Measurements from ENCODE around the gene MYBPC3.
A peak's percentile ranks its signal among the peaks of the same experiment; 100 is the strongest.

Gene MYBPC3

DNA sequence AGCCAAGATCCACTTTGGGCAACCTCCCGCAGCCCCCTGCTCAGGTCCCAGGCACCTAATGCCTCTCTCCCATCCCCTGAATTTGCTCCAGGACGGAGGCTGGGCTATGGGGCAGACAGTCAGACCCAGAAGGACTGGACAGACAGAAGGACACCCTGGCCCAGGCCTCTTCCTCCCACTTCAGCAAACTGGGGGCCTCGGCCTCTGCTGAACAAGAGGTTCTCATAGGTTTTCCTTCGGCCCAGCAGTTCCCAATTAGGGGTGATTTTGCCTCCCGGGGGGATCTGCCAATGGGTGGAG is 22.2 kb upstream of the MYBPC3 start:
- H3K9ac ChIP-seq (ENCODE audit: low read length in 2 of 2): no peak overlapping the region
- no peaks in the 10 kb centered on the region for H3K36me3 ChIP-seq (ENCODE audit: control insufficient read depth in 2 of 2, insufficient read depth in 2 of 2, low read length in 2 of 2)
- H3K4me3 ChIP-seq (ENCODE audit: low read length in 2 of 2): no peak overlapping the region
- no peaks in the 10 kb centered on the region for H3K9me3 ChIP-seq (ENCODE audit: control insufficient read depth in 2 of 2, low read length in 2 of 2)
- no peak overlapping the region for H3K27ac ChIP-seq (ENCODE audit: low read length)
- H3K4me1 ChIP-seq (ENCODE audit: control insufficient read depth, insufficient read depth, low read length): no peaks in the 10 kb centered on the region
- no peaks in the 10 kb centered on the region for H3K27me3 ChIP-seq (ENCODE audit: control insufficient read depth in 1 of 2, insufficient read depth in 2 of 2, low read length in 2 of 2)

- Histone ChIP-seq H3K4me3 (ENCODE audit: low read length in 2 of 2) (no peak overlapping the region), H3K27ac (ENCODE audit: low read length) (no peak overlapping the region), H3K27me3 (ENCODE audit: control insufficient read depth in 1 of 2, insufficient read depth in 2 of 2, low read length in 2 of 2) (no peaks in the 10 kb centered on the region), H3K9ac (ENCODE audit: low read length in 2 of 2) (peak overlapping the region in 1 of 2 donors; percentile 55), H3K9me3 (ENCODE audit: control insufficient read depth in 2 of 2, low read length in 2 of 2) (no peaks in the 10 kb centered on the region), H3K36me3 (ENCODE audit: control insufficient read depth in 2 of 2, insufficient read depth in 2 of 2, low read length in 2 of 2) (no peaks in the 10 kb centered on the region), H3K4me1 (ENCODE audit: control insufficient read depth, insufficient read depth, low read length) (no peaks in the 10 kb centered on the region)
Observed at GRCh38 chr11:47373876-47374719, 21.6 kb upstream of the MYBPC3 start.

DNA sequence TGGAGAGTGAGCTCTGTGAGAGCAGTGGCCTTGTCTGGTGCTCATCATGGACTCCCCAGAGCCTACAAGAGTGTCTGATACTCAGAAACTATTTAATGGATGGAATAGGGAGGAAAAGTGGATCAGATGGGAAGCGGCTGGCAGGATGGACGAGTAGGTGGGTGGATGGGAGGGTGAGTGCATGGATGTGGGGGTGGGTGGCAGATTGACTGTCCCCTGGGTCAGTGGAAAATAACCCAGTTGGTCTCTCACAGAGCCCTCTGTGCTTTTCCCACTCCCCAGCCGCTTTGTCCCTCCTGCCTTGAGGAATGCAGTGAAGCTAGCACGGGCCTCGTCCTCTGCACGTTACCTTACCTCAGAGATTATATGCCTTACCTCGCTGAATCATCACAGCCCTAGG is 19.9 kb upstream of the MYBPC3 start:
- no peaks in the 10 kb centered on the region for H3K36me3 ChIP-seq (ENCODE audit: control insufficient read depth in 2 of 2, insufficient read depth in 2 of 2, low read length in 2 of 2)
- no peaks in the 10 kb centered on the region for H3K9me3 ChIP-seq (ENCODE audit: control insufficient read depth in 2 of 2, low read length in 2 of 2)
- H3K4me3 ChIP-seq (ENCODE audit: low read length in 2 of 2): no peak overlapping the region
- H3K27ac ChIP-seq (ENCODE audit: low read length): no peak overlapping the region
- no peak overlapping the region for H3K9ac ChIP-seq (ENCODE audit: low read length in 2 of 2)
- no peaks in the 10 kb centered on the region for H3K27me3 ChIP-seq (ENCODE audit: control insufficient read depth in 1 of 2, insufficient read depth in 2 of 2, low read length in 2 of 2)
- H3K4me1 ChIP-seq (ENCODE audit: control insufficient read depth, insufficient read depth, low read length): no peaks in the 10 kb centered on the region

- Histone ChIP-seq H3K36me3 (ENCODE audit: control insufficient read depth in 2 of 2, insufficient read depth in 2 of 2, low read length in 2 of 2) (no peaks in the 10 kb centered on the region), H3K9me3 (ENCODE audit: control insufficient read depth in 2 of 2, low read length in 2 of 2) (no peaks in the 10 kb centered on the region), H3K27me3 (ENCODE audit: control insufficient read depth in 1 of 2, insufficient read depth in 2 of 2, low read length in 2 of 2) (no peaks in the 10 kb centered on the region), H3K4me3 (ENCODE audit: low read length in 2 of 2) (no peak overlapping the region), H3K4me1 (ENCODE audit: control insufficient read depth, insufficient read depth, low read length) (no peaks in the 10 kb centered on the region), H3K9ac (ENCODE audit: low read length in 2 of 2) (no peak overlapping the region), H3K27ac (ENCODE audit: low read length) (no peak overlapping the region)
Observed at GRCh38 chr11:47369676-47370075, 17.2 kb upstream of the MYBPC3 start.

DNA sequence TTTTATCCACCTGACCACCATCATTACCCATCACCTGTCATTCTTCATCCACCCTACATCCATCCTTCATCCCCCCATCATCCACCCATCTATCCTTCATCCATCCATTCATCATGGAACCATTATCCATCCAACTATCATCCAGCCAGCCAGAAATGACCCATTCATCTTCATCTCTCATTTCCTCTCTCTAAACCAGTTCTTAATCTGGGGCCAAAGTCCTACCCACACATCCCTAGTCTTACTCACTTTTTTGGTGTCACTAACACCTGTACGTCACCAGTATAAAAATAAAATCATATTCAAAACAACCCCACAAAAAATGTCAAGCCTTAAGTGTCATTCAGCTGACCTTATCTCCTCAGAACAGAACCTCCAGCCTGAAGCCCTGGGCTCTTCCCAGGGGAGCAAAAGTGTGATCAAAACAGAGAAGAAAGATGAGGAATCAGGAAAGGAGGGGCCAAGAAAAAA is 13.6 kb upstream of the MYBPC3 start:
- H3K9me3 ChIP-seq (ENCODE audit: control insufficient read depth in 2 of 2, low read length in 2 of 2): no peaks in the 10 kb centered on the region
- no peak overlapping the region for H3K9ac ChIP-seq (ENCODE audit: low read length in 2 of 2)
- H3K4me3 ChIP-seq (ENCODE audit: low read length in 2 of 2): no peak overlapping the region
- H3K27me3 ChIP-seq (ENCODE audit: control insufficient read depth in 1 of 2, insufficient read depth in 2 of 2, low read length in 2 of 2): no peaks in the 10 kb centered on the region
- H3K36me3 ChIP-seq (ENCODE audit: control insufficient read depth in 2 of 2, insufficient read depth in 2 of 2, low read length in 2 of 2): no peaks in the 10 kb centered on the region
- no peak overlapping the region for H3K27ac ChIP-seq (ENCODE audit: low read length)
- no peaks in the 10 kb centered on the region for H3K4me1 ChIP-seq (ENCODE audit: control insufficient read depth, insufficient read depth, low read length)

GRCh38 chr11:47361419-47361818 is 8.9 kb upstream of the MYBPC3 start:
- Histone ChIP-seq H3K9ac (ENCODE audit: low read length in 2 of 2) (no peak overlapping the region), H3K36me3 (ENCODE audit: control insufficient read depth in 2 of 2, insufficient read depth in 2 of 2, low read length in 2 of 2) (peaks cover 2 to 7% of the 10 kb centered on the region in 2 donors), H3K27ac (ENCODE audit: low read length) (no peak overlapping the region), H3K4me3 (ENCODE audit: low read length in 2 of 2) (no peak overlapping the region), H3K4me1 (ENCODE audit: control insufficient read depth, insufficient read depth, low read length) (no peaks in the 10 kb centered on the region), H3K27me3 (ENCODE audit: control insufficient read depth in 1 of 2, insufficient read depth in 2 of 2, low read length in 2 of 2) (no peaks in the 10 kb centered on the region), H3K9me3 (ENCODE audit: control insufficient read depth in 2 of 2, low read length in 2 of 2) (no peaks in the 10 kb centered on the region)

DNA sequence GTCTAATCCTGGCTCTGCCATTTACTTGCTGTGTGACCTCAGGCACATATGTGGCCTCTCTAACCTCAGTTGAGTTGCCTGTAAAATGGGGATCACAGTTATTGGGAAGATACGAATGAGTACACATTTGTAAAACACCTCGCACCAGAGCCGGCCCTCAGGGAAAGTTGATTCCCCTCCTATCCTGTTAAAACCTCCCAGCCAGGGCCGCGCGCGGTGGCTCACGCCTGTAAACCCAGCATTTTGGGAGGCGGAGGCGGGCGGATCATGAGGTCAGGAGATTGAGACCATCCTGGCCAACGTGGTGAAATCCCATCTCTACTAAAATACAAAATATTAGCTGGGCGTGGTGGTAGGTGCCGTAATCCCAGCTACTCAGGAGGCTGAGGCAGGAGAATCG is 7.8 kb upstream of the MYBPC3 start:
- no peaks in the 10 kb centered on the region for H3K27me3 ChIP-seq (ENCODE audit: control insufficient read depth in 1 of 2, insufficient read depth in 2 of 2, low read length in 2 of 2)
- H3K9ac ChIP-seq (ENCODE audit: low read length in 2 of 2): no peak overlapping the region
- H3K36me3 ChIP-seq (ENCODE audit: control insufficient read depth in 2 of 2, insufficient read depth in 2 of 2, low read length in 2 of 2): peaks cover 2 to 7% of the 10 kb centered on the region in 2 donors
- no peak overlapping the region for H3K27ac ChIP-seq (ENCODE audit: low read length)
- H3K4me1 ChIP-seq (ENCODE audit: control insufficient read depth, insufficient read depth, low read length): peaks cover 7% of the 10 kb centered on the region
- no peak overlapping the region for H3K4me3 ChIP-seq (ENCODE audit: low read length in 2 of 2)
- no peaks in the 10 kb centered on the region for H3K9me3 ChIP-seq (ENCODE audit: control insufficient read depth in 2 of 2, low read length in 2 of 2)

GRCh38 chr11:47359586-47359985 is 7.1 kb upstream of the MYBPC3 start:
- H3K36me3 ChIP-seq (ENCODE audit: control insufficient read depth in 2 of 2, insufficient read depth in 2 of 2, low read length in 2 of 2): peaks cover 2 to 7% of the 10 kb centered on the region in 2 donors
- no peaks in the 10 kb centered on the region for H3K9me3 ChIP-seq (ENCODE audit: control insufficient read depth in 2 of 2, low read length in 2 of 2)
- no peak overlapping the region for H3K4me3 ChIP-seq (ENCODE audit: low read length in 2 of 2)
- H3K9ac ChIP-seq (ENCODE audit: low read length in 2 of 2): no peak overlapping the region
- peaks cover 12% of the 10 kb centered on the region for H3K4me1 ChIP-seq (ENCODE audit: control insufficient read depth, insufficient read depth, low read length)
- H3K27me3 ChIP-seq (ENCODE audit: control insufficient read depth in 1 of 2, insufficient read depth in 2 of 2, low read length in 2 of 2): no peaks in the 10 kb centered on the region
- H3K27ac ChIP-seq (ENCODE audit: low read length): no peak overlapping the region

- H3K4me1 ChIP-seq (ENCODE audit: control insufficient read depth, insufficient read depth, low read length): peaks cover 13% of the 10 kb centered on the region
- no peak overlapping the region for H3K9ac ChIP-seq (ENCODE audit: low read length in 2 of 2)
- H3K27ac ChIP-seq (ENCODE audit: low read length): no peak overlapping the region
- no peaks in the 10 kb centered on the region for H3K9me3 ChIP-seq (ENCODE audit: control insufficient read depth in 2 of 2, low read length in 2 of 2)
- no peak overlapping the region for H3K4me3 ChIP-seq (ENCODE audit: low read length in 2 of 2)
- no peaks in the 10 kb centered on the region for H3K27me3 ChIP-seq (ENCODE audit: control insufficient read depth in 1 of 2, insufficient read depth in 2 of 2, low read length in 2 of 2)
- peaks cover 2 to 7% of the 10 kb centered on the region in 2 donors for H3K36me3 ChIP-seq (ENCODE audit: control insufficient read depth in 2 of 2, insufficient read depth in 2 of 2, low read length in 2 of 2)
Observed at GRCh38 chr11:47359162-47359561, 6.7 kb upstream of the MYBPC3 start.

DNA sequence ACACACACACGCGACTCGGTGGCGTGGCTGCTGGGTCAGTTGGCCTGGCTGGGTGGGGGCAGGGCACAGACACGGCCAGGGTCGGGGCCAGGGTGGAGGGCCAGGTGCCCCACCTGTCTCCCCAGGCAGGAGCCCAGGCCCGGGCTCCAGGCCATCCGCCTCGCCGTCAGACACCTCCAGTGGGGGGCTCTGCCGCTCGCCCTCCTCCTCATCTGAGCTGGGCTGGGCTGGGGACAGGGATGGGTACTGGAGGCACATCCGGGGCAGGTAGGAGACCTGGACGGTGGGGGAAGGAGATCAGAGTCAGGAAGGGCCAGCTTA is 6.2 kb upstream of the MYBPC3 start:
- Histone ChIP-seq H3K27me3 (ENCODE audit: control insufficient read depth in 1 of 2, insufficient read depth in 2 of 2, low read length in 2 of 2) (no peaks in the 10 kb centered on the region), H3K4me1 (ENCODE audit: control insufficient read depth, insufficient read depth, low read length) (peaks cover 13% of the 10 kb centered on the region), H3K9ac (ENCODE audit: low read length in 2 of 2) (no peak overlapping the region), H3K27ac (ENCODE audit: low read length) (no peak overlapping the region), H3K36me3 (ENCODE audit: control insufficient read depth in 2 of 2, insufficient read depth in 2 of 2, low read length in 2 of 2) (peaks cover 2 to 7% of the 10 kb centered on the region in 2 donors), H3K4me3 (ENCODE audit: low read length in 2 of 2) (no peak overlapping the region), H3K9me3 (ENCODE audit: control insufficient read depth in 2 of 2, low read length in 2 of 2) (no peaks in the 10 kb centered on the region)

GRCh38 chr11:47357985-47358730 is 5.7 kb upstream of the MYBPC3 start:
- H3K4me1 ChIP-seq (ENCODE audit: control insufficient read depth, insufficient read depth, low read length): peaks cover 13% of the 10 kb centered on the region
- H3K9ac ChIP-seq (ENCODE audit: low read length in 2 of 2): no peak overlapping the region
- H3K27me3 ChIP-seq (ENCODE audit: control insufficient read depth in 1 of 2, insufficient read depth in 2 of 2, low read length in 2 of 2): no peaks in the 10 kb centered on the region
- H3K27ac ChIP-seq (ENCODE audit: low read length): no peak overlapping the region
- H3K9me3 ChIP-seq (ENCODE audit: control insufficient read depth in 2 of 2, low read length in 2 of 2): no peaks in the 10 kb centered on the region
- H3K4me3 ChIP-seq (ENCODE audit: low read length in 2 of 2): no peak overlapping the region
- H3K36me3 ChIP-seq (ENCODE audit: control insufficient read depth in 2 of 2, insufficient read depth in 2 of 2, low read length in 2 of 2): peaks cover 2 to 7% of the 10 kb centered on the region in 2 donors
